Stimulated activated memory B cell treated with anti-CD40 and anti-IgM and Interleukin-4, amounts not matched to agents 10 μg/mL and 1 μg/mL and 100 μg/mL, for 72 hours (primary cell): ENCODE measurements around the gene INVS.

Source experiments
- ATAC-seq: fragments of 150-1000 bp; cut with Tn5 transposase; 2 replicates; pipeline ENCODE4 v1.10.0; 2021
- H3K27ac Mint-ChIP-seq: one replicate; pipeline ENCODE4 v1.8.0; 2022; ENCODE audit warnings: mild to moderate bottlenecking, mixed read lengths
- H3K27me3 Mint-ChIP-seq: one replicate; pipeline ENCODE4 v1.8.0; 2022; ENCODE audit warnings: mixed read lengths
- H3K36me3 Mint-ChIP-seq: one replicate; pipeline ENCODE4 v1.8.0; 2022; ENCODE audit warnings: mixed read lengths
- H3K4me1 Mint-ChIP-seq: one replicate; pipeline ENCODE4 v1.8.0; 2022; ENCODE audit warnings: mixed read lengths
- H3K4me3 Mint-ChIP-seq: one replicate; pipeline ENCODE4 v1.8.0; 2022; ENCODE audit warnings: mild to moderate bottlenecking, moderate library complexity, mixed read lengths
- H3K9me3 Mint-ChIP-seq: one replicate; pipeline ENCODE4 v1.8.0; 2022; ENCODE audit warnings: mixed read lengths

Gene INVS

GRCh38 chr9:100098046-100098886, 777 bp upstream of the INVS start:
- Mint-ChIP-seq H3K27ac (peak overlapping the region; percentile 96), H3K27me3 (no peaks in the 10 kb centered on the region), H3K4me3 (peak overlapping the region; percentile 98), H3K4me1 (peaks cover 53% of the 10 kb centered on the region), H3K36me3 (peaks cover 6% of the 10 kb centered on the region), H3K9me3 (no peaks in the 10 kb centered on the region)
- ATAC-seq, result peak; percentile 0

GRCh38 chr9:100099722-100100042, 639 bp downstream of the INVS start:
- no peaks in the 10 kb centered on the region for H3K36me3 Mint-ChIP-seq
- no peak for ATAC-seq
- peak overlapping the region; percentile 96 for H3K27ac Mint-ChIP-seq
- H3K27me3 Mint-ChIP-seq, result no peaks in the 10 kb centered on the region
- H3K4me1 Mint-ChIP-seq, result peaks cover 42% of the 10 kb centered on the region
- peak overlapping the region; percentile 98 for H3K4me3 Mint-ChIP-seq
- H3K9me3 Mint-ChIP-seq, result no peaks in the 10 kb centered on the region

- H3K4me1 Mint-ChIP-seq, result peaks cover 36% of the 10 kb centered on the region
- no peaks in the 10 kb centered on the region for H3K27me3 Mint-ChIP-seq
- H3K9me3 Mint-ChIP-seq, result no peaks in the 10 kb centered on the region
- peak overlapping the region; percentile 98 for H3K4me3 Mint-ChIP-seq
- H3K27ac Mint-ChIP-seq, result peak overlapping the region; percentile 96
- no peaks in the 10 kb centered on the region for H3K36me3 Mint-ChIP-seq
- ATAC-seq, result no peak
These were observed 1.2 kb downstream of the INVS start for GRCh38 chr9:100100146-100100667.

GRCh38 chr9:100101608-100102007, 2.6 kb downstream of the INVS start:
- Mint-ChIP-seq H3K4me1 (peaks cover 25% of the 10 kb centered on the region), H3K27ac (no peak overlapping the region), H3K9me3 (no peaks in the 10 kb centered on the region), H3K27me3 (no peaks in the 10 kb centered on the region), H3K4me3 (no peak overlapping the region), H3K36me3 (no peaks in the 10 kb centered on the region)
- no peak for ATAC-seq

GRCh38 chr9:100104314-100104713, 5.3 kb downstream of the INVS start:
- no peaks in the 10 kb centered on the region for H3K9me3 Mint-ChIP-seq
- peaks cover 8% of the 10 kb centered on the region for H3K4me1 Mint-ChIP-seq
- ATAC-seq, result no peak
- H3K27ac Mint-ChIP-seq, result no peak overlapping the region
- no peaks in the 10 kb centered on the region for H3K27me3 Mint-ChIP-seq
- no peak overlapping the region for H3K4me3 Mint-ChIP-seq
- H3K36me3 Mint-ChIP-seq, result no peaks in the 10 kb centered on the region

- H3K4me3 Mint-ChIP-seq, result no peak overlapping the region
- no peaks in the 10 kb centered on the region for H3K27me3 Mint-ChIP-seq
- H3K9me3 Mint-ChIP-seq, result no peaks in the 10 kb centered on the region
- no peak for ATAC-seq
- no peak overlapping the region for H3K27ac Mint-ChIP-seq
- no peaks in the 10 kb centered on the region for H3K4me1 Mint-ChIP-seq
- no peaks in the 10 kb centered on the region for H3K36me3 Mint-ChIP-seq
These were observed 6.8 kb downstream of the INVS start for GRCh38 chr9:100105861-100106260.

- no peaks in the 10 kb centered on the region for H3K27me3 Mint-ChIP-seq
- ATAC-seq, result no peak
- H3K4me3 Mint-ChIP-seq, result no peak overlapping the region
- no peak overlapping the region for H3K27ac Mint-ChIP-seq
- H3K9me3 Mint-ChIP-seq, result no peaks in the 10 kb centered on the region
- no peaks in the 10 kb centered on the region for H3K4me1 Mint-ChIP-seq
- no peaks in the 10 kb centered on the region for H3K36me3 Mint-ChIP-seq
These were observed 7.6 kb downstream of the INVS start for GRCh38 chr9:100106616-100107015.

GRCh38 chr9:100108559-100108958, 9.5 kb downstream of the INVS start:
- H3K36me3 Mint-ChIP-seq, result peaks cover 10% of the 10 kb centered on the region
- no peak overlapping the region for H3K4me3 Mint-ChIP-seq
- H3K27ac Mint-ChIP-seq, result no peak overlapping the region
- peaks cover 5% of the 10 kb centered on the region for H3K4me1 Mint-ChIP-seq
- H3K9me3 Mint-ChIP-seq, result no peaks in the 10 kb centered on the region
- no peak for ATAC-seq
- H3K27me3 Mint-ChIP-seq, result no peaks in the 10 kb centered on the region

GRCh38 chr9:100111235-100111634, 12.2 kb downstream of the INVS start:
- peaks cover 25% of the 10 kb centered on the region for H3K36me3 Mint-ChIP-seq
- no peak overlapping the region for H3K27ac Mint-ChIP-seq
- H3K4me1 Mint-ChIP-seq, result peaks cover 10% of the 10 kb centered on the region
- no peaks in the 10 kb centered on the region for H3K27me3 Mint-ChIP-seq
- no peaks in the 10 kb centered on the region for H3K9me3 Mint-ChIP-seq
- H3K4me3 Mint-ChIP-seq, result no peak overlapping the region
- ATAC-seq, result no peak

- Mint-ChIP-seq H3K36me3 (peaks cover 25% of the 10 kb centered on the region), H3K27ac (no peak overlapping the region), H3K9me3 (no peaks in the 10 kb centered on the region), H3K4me1 (peaks cover 10% of the 10 kb centered on the region), H3K27me3 (no peaks in the 10 kb centered on the region), H3K4me3 (no peak overlapping the region)
- ATAC-seq, result no peak
These were observed 13.8 kb downstream of the INVS start for GRCh38 chr9:100112677-100113336.

- H3K27me3 Mint-ChIP-seq, result no peaks in the 10 kb centered on the region
These were observed 18.3 kb downstream of the INVS start for GRCh38 chr9:100117316-100117715.

GRCh38 chr9:100120286-100120685, 21.2 kb downstream of the INVS start:
- Mint-ChIP-seq H3K9me3 (no peaks in the 10 kb centered on the region), H3K4me3 (no peak overlapping the region), H3K4me1 (no peaks in the 10 kb centered on the region), H3K27me3 (no peaks in the 10 kb centered on the region), H3K27ac (no peak overlapping the region), H3K36me3 (peaks cover 37% of the 10 kb centered on the region)
- ATAC-seq, result no peak

More at GRCh38 chr9:100117316-100117715, 18.3 kb downstream of the INVS start:
- no peak overlapping the region for H3K4me3 Mint-ChIP-seq
- ATAC-seq, result no peak
- no peaks in the 10 kb centered on the region for H3K9me3 Mint-ChIP-seq
- H3K27ac Mint-ChIP-seq, result no peak overlapping the region
- peaks cover 10% of the 10 kb centered on the region for H3K4me1 Mint-ChIP-seq
- peaks cover 41% of the 10 kb centered on the region for H3K36me3 Mint-ChIP-seq

- no peak for ATAC-seq
- Mint-ChIP-seq H3K4me1 (no peaks in the 10 kb centered on the region), H3K27me3 (no peaks in the 10 kb centered on the region), H3K36me3 (peaks cover 47% of the 10 kb centered on the region), H3K27ac (no peak overlapping the region), H3K9me3 (no peaks in the 10 kb centered on the region), H3K4me3 (no peak overlapping the region)
These were observed 26.2 kb downstream of the INVS start for GRCh38 chr9:100125236-100125635.

GRCh38 chr9:100125910-100126309, 26.9 kb downstream of the INVS start:
- Mint-ChIP-seq H3K27ac (no peak overlapping the region), H3K4me1 (no peaks in the 10 kb centered on the region), H3K27me3 (no peaks in the 10 kb centered on the region), H3K36me3 (peaks cover 48% of the 10 kb centered on the region), H3K4me3 (no peak overlapping the region), H3K9me3 (no peaks in the 10 kb centered on the region)
- ATAC-seq, result no peak

GRCh38 chr9:100126423-100126822, 27.4 kb downstream of the INVS start:
- Mint-ChIP-seq H3K36me3 (peaks cover 47% of the 10 kb centered on the region), H3K4me3 (no peak overlapping the region), H3K4me1 (no peaks in the 10 kb centered on the region)

GRCh38 chr9:100129772-100130171, 30.7 kb downstream of the INVS start:
- Mint-ChIP-seq H3K9me3 (no peaks in the 10 kb centered on the region), H3K4me3 (no peak overlapping the region), H3K4me1 (no peaks in the 10 kb centered on the region), H3K36me3 (peaks cover 73% of the 10 kb centered on the region), H3K27ac (no peak overlapping the region), H3K27me3 (no peaks in the 10 kb centered on the region)
- ATAC-seq, result no peak

More at GRCh38 chr9:100126423-100126822, 27.4 kb downstream of the INVS start:
- Mint-ChIP-seq H3K27ac (no peak overlapping the region), H3K27me3 (no peaks in the 10 kb centered on the region), H3K9me3 (no peaks in the 10 kb centered on the region)
- no peak for ATAC-seq
